ENCODE results near the gene ZBTB3. TPM values are rescaled to one million over a fixed set of nuclear protein-coding genes. Genes with fewer than 3 reads are reported as not detected.
A peak's percentile ranks its signal among the peaks of the same experiment; 100 is the strongest.

ZBTB3 gene
- total RNA-seq, 1 experiment from 2014 or later: 43.4 TPM

DNA sequence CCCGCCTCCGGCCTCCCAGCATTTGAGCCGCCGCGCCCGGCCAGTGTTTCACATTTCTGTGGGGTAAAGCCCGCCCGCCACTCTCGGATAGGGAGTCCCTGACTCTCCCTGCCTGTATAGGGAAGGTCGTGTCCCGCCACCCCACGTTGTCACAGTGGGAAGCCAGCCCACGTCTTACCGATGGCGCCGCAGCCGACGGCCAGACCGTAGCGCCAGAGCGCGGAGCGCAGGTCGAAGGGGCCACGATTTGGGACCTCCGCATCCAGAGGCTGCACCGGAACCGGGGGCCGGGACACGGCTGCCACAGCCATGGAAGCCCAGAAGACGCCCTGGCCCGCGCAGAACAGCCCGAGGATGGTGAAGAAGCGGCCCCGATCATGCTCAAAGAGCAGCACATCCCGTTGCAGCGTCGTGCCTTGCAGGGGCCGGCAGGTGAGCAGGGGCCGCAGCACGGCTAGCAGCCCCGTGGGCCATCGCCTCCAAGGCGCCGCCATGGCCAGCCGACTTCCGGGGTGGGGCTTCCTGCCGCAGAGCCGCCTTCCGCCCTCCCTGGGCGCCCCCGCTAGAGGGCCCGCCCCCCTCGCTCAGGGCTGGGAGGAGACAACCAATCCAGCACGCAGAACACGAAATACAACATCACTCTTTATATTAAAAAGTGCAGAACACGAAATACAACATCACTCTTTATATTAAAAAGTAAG, 37.7 kb upstream of the ZBTB3 start, which contains the start of gene TMEM223:
TMEM223 (minus strand) TSS at position 506 of the 701 bp plus-strand sequence; CDS start at position 494, 12 bp downstream.
- H3K23me2 ChIP-seq (ENCODE audit: insufficient read length, low read depth, low read length, poor library complexity, severe bottlenecking): peaks cover 4% of the 10 kb centered on the region
- peaks cover 39 to 80% (median 57%) of the 10 kb centered on the region in 3 experiments for H3K36me3 Mint-ChIP-seq (ENCODE audit: insufficient read depth in 1 of 3, low read depth in 3 of 3)
- H3K27ac Mint-ChIP-seq: peak within 1 kb of the TSS; percentile 86 to 95 (median 93)

More for the DNA sequence above, 37.7 kb upstream of the ZBTB3 start, which contains the start of gene TMEM223:
- Histone ChIP-seq H2AFZ (ENCODE audit: low read length) (no peak within 1 kb of the TSS), H2AK5ac (ENCODE audit: insufficient read length, low read length) (no peak within 1 kb of the TSS), H3K14ac (ENCODE audit: insufficient read depth, low read length) (peak within 1 kb of the TSS; percentile 98), H3K4me2 (ENCODE audit: insufficient read depth, insufficient read length, low read length) (peak within 1 kb of the TSS; percentile 74), H4K5ac (ENCODE audit: insufficient read length, low read depth, low read length) (no peak within 1 kb of the TSS), H4K91ac (ENCODE audit: insufficient read length, low read depth, low read length) (no peak within 1 kb of the TSS), H3T11ph (ENCODE audit: low read length) (no peak within 1 kb of the TSS), H3K9ac (ENCODE audit: extremely low read depth, insufficient read length, low read length) (peak within 1 kb of the TSS; percentile 81), H2BK5ac (ENCODE audit: insufficient read length, low read length) (no peak within 1 kb of the TSS), H3K4ac (ENCODE audit: low read depth, low read length) (no peak within 1 kb of the TSS), H2BK12ac (ENCODE audit: insufficient read length, low read depth, low read length) (no peak within 1 kb of the TSS), H3K56ac (ENCODE audit: insufficient read length, low read depth, low read length) (no peak within 1 kb of the TSS), H3K4me1 (ENCODE audit: insufficient read depth, low read length) (no peaks in the 10 kb centered on the region), H3K9me3 (ENCODE audit: control insufficient read depth, low read depth, low read length) (no peaks in the 10 kb centered on the region), H2BK120ac (ENCODE audit: low read depth, low read length, poor library complexity, severe bottlenecking) (no peak within 1 kb of the TSS), H3K18ac (ENCODE audit: insufficient read length, low read depth, low read length) (peak within 1 kb of the TSS; percentile 90), H3K23ac (ENCODE audit: insufficient read length, low read depth, low read length) (no peak within 1 kb of the TSS), H2BK15ac (ENCODE audit: low read depth, low read length) (no peak within 1 kb of the TSS; the same call in 1 of the 2 replicates), H2BK20ac (ENCODE audit: low read depth, low read length, poor library complexity, severe bottlenecking) (no peak within 1 kb of the TSS), H3K79me1 (ENCODE audit: insufficient read depth, low read depth, low read length, poor library complexity, severe bottlenecking) (no peaks in the 10 kb centered on the region), H3K27me3 (ENCODE audit: insufficient read depth, low read length) (no peaks in the 10 kb centered on the region), H4K8ac (replicated peaks; ENCODE audit: insufficient read length, low read depth, low read length) (no peak within 1 kb of the TSS), H3K79me2 (ENCODE audit: insufficient read depth, low read length) (no peaks in the 10 kb centered on the region; the same call in 1 of the 2 replicates), H3K27ac (ENCODE audit: insufficient read length, low read depth, low read length) (no peak within 1 kb of the TSS), H4K20me1 (ENCODE audit: control insufficient read depth, insufficient read depth, insufficient read length) (no peaks in the 10 kb centered on the region)
- no peaks in the 10 kb centered on the region; the same call in 1 of the 2 replicates for H3K27me3 Mint-ChIP-seq (ENCODE audit: low read depth)
- no CpG with 5 or more reads among the region's 58 CpGs for WGBS (ENCODE audit: extremely low coverage, insufficient read length, low lambda C conversion rate)
- H3K4me3 Mint-ChIP-seq: peak within 1 kb of the TSS; percentile 89 to 94
- DNase-seq: peak; percentile 89
- H3K4me1 Mint-ChIP-seq: peaks cover 24 to 30% of the 10 kb centered on the region in 2 experiments
- TF ChIP-seq, protein P1, sequence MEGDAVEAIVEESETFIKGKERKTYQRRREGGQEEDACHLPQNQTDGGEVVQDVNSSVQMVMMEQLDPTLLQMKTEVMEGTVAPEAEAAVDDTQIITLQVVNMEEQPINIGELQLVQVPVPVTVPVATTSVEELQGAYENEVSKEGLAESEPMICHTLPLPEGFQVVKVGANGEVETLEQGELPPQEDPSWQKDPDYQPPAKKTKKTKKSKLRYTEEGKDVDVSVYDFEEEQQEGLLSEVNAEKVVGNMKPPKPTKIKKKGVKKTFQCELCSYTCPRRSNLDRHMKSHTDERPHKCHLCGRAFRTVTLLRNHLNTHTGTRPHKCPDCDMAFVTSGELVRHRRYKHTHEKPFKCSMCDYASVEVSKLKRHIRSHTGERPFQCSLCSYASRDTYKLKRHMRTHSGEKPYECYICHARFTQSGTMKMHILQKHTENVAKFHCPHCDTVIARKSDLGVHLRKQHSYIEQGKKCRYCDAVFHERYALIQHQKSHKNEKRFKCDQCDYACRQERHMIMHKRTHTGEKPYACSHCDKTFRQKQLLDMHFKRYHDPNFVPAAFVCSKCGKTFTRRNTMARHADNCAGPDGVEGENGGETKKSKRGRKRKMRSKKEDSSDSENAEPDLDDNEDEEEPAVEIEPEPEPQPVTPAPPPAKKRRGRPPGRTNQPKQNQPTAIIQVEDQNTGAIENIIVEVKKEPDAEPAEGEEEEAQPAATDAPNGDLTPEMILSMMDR (conservative IDR thresholded peaks at IDR 0.05): no peak; the same call in 2 of the 3 replicates
- no peaks in the 10 kb centered on the region; a peak in 1 of 5 replicates for H3K9me3 Mint-ChIP-seq
